ENCODE results near the gene NCEH1. TPM values are rescaled to one million over a fixed set of nuclear protein-coding genes. Genes with fewer than 3 reads are reported as not detected.

Gene NCEH1
- total and polyA plus RNA-seq, 10 of the 15 experiments (the other 5 are each of a cell fraction or from before 2014, with no cell fraction given) = 1.8 to 8.1 (median 4.5) TPM

- TF ChIP-seq ZBTB40 (IDR thresholded peaks at IDR 0.05; ENCODE audit: borderline replicate concordance) (no peak), ZBTB33 (IDR thresholded peaks at IDR 0.05) (0 out of 2 replicates have a peak, but pooled peaks have one; percentile 7), MTA3 (IDR thresholded peaks at IDR 0.05; ENCODE audit: borderline replicate concordance, low read length) (peak; percentile 99; the same call in 1 of the 2 replicates), REST (IDR thresholded peaks at IDR 0.05; ENCODE audit: low read depth, low read length) (no peak)
Measured at GRCh38 chr3:172591876-172592771, 118.7 kb downstream of the NCEH1 start (continued).
